GM12875 (cell line): Measurements from ENCODE around the gene EFCAB12.
"Not testable (repeated sequence)": the region's sequence is repeated elsewhere in the genome, so short reads cannot be mapped to it uniquely, and the experiment has no call there.

Source experiments
- H3K4me3 ChIP-seq: one replicate; pipeline ENCODE4 v1.5.1; 2011; ENCODE audit warnings: low read depth, low read length, control low read depth
- TF ChIP-seq, protein P1 (sequence below): IDR thresholded peaks from 2 replicates; pipeline ENCODE4 v1.5.1; 2011; ENCODE audit warnings: low read depth, mild to moderate bottlenecking, control low read depth, inconsistent platforms, low read length, moderate library complexity, borderline replicate concordance; ENCODE audit not compliant: insufficient read depth

Gene EFCAB12

DNA sequence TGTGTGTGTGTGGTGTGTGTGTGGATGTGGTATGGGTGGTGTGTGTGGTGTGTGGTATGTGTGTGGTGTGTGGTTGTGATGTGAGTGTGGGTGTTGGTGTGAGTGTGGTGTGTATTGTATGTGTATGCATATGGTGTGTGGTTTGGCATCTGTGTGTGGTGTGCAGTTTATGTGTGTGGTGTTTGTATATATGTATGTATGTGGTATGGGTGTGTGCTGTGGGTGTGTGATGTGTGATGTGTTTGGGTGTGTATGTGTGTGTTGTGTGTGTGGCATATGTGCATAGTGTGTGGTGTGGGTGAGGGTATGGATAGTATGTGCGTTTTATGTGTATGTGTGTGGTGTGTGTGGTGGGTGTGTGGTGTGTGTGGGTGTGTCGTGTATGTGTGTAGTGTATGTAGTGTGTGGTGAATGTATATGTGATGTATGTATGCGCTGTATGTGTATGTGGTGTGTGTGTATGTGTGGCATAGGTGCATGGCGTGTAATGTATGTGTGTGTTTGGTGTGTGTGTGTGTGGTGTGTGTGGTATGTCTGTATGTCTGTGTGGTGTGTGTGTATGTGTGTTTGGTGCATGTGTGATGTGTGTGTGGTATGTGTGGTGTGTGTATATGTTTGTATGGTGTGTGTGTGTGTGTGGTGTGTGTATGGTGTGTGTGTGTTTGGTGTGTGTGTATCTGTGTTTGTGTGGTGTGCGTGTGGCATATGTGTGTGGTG lies 58.0 kb downstream of the EFCAB12 start:
- TF ChIP-seq, protein P1, sequence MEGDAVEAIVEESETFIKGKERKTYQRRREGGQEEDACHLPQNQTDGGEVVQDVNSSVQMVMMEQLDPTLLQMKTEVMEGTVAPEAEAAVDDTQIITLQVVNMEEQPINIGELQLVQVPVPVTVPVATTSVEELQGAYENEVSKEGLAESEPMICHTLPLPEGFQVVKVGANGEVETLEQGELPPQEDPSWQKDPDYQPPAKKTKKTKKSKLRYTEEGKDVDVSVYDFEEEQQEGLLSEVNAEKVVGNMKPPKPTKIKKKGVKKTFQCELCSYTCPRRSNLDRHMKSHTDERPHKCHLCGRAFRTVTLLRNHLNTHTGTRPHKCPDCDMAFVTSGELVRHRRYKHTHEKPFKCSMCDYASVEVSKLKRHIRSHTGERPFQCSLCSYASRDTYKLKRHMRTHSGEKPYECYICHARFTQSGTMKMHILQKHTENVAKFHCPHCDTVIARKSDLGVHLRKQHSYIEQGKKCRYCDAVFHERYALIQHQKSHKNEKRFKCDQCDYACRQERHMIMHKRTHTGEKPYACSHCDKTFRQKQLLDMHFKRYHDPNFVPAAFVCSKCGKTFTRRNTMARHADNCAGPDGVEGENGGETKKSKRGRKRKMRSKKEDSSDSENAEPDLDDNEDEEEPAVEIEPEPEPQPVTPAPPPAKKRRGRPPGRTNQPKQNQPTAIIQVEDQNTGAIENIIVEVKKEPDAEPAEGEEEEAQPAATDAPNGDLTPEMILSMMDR: no peak
- no peak overlapping the region for H3K4me3 ChIP-seq

DNA sequence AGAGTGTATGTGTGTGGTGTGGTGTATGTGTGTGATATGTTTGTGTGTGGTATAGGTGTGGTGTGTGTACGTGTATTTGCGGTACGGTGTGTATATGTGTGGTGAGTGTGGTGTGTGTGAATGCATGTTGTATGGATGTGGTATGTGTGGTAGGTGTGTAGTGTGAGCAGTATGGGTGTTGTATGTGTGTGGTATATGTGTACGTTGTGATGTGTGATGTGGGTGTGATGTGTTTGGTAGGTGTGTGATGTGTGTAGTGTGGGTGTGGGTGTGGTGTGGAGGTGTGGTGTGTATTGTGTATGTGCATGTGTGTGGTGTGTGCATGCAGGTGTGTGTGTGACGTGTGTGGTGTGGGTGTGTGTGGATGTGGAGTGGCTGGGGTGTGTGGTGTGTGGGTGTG lies 58.7 kb downstream of the EFCAB12 start:
- no peak overlapping the region for H3K4me3 ChIP-seq
- TF ChIP-seq, protein P1: no peak

DNA sequence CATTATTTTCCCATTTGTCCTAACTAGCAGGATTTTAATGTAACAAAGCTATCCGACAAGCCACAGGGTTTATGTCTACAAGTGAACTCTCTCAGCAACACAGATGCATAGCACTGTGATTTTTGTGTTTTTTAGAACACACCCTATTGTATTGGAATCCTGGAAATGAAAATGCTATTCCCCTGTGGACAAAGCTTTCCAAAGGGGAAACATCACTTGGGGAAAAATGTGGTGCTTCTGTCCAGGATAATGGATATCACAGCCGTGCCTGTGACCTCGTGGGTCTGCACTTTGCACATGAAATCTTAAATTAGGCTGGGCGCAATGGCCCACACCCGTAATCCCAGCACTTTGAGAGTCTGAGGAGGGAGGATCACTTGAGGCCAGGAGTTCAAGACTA lies 60.6 kb downstream of the EFCAB12 start:
- TF ChIP-seq, protein P1: no peak
- H3K4me3 ChIP-seq: no peak overlapping the region

DNA sequence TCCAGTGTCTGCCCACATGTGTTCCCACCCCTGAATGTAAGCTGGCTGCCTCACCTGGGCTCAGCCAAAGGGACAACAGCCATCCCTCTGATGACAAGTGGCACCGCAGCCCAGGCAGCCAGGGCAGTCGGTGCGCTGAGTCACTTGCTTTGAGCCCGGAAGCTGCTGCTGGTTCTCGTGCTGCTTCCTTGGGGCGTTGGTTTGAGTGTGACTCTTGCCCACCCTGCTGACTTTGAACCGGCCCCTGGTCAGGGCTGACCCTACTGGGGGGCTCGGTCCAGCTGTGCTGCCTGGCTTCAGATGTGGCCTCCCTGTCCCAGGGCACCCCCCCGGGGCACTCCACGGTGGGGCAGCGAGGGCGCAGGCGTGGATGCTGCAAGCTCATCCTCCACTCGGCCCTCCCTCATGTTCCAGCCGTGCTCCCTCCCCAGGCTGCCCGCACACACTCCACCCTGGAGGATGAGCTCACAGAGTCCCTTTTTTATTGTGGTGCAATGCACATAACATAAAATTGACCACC lies 62.1 kb downstream of the EFCAB12 start:
- TF ChIP-seq, protein P1: no peak
- H3K4me3 ChIP-seq: no peak overlapping the region

DNA sequence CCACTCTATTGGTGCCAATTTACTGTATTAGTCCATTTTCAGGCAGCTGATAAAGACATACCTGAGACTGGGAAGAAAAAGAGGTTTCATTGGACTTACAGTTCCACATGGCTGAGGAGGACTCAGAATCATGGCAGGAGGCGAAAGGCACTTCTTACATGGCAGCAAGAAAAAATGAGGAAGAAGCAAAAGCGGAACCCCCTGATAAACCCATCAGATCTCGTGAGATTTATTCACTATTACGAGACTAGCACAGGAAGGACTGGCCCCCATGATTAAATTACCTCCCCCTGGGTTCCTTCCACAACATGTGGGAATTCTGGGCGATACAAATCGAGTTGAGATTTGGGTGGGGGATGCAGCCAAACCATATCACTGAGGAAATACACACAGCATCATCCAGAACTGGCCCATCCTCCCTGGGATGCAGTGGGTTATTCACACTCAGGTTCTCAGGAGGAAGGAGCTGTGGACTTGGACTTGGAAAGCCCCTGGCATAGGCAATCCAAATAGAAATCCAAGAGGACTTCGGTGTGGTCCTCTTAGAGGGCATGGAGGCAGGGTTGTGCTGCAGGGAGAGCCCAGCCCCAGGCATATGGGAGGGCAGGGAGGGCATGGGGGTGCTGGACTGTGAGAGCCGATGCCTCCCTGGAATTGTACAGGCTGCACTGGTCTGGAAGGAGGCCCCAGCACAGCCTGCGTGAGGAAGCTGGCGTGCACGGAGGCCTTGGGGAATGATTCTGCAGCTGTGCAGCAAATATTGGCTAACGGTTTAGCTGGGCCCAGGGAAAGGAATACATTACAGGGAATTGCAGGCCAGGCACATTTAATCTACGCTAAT lies 62.9 kb downstream of the EFCAB12 start:
- TF ChIP-seq, protein P1: no peak
- no peak overlapping the region for H3K4me3 ChIP-seq

DNA sequence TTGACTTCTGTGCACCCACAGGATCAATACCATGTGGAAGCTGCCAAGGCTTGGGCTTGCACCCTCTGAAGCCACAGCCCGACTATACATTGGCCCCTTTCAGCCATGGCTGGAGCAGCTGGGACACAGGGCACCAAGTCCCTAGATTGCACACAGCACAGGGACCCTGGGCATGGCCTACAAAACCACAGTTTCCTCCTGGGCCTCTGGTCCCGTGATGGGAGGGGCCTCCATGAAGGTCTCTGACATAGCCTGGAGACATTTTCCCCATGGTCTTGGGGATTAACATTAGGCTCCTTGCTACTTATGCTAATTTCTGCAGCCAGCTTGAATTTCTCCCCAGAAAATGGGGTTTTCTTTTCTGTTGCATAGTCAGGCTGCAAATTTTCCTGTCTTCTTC lies 63.6 kb downstream of the EFCAB12 start:
- not testable (repeated sequence) for H3K4me3 ChIP-seq

DNA sequence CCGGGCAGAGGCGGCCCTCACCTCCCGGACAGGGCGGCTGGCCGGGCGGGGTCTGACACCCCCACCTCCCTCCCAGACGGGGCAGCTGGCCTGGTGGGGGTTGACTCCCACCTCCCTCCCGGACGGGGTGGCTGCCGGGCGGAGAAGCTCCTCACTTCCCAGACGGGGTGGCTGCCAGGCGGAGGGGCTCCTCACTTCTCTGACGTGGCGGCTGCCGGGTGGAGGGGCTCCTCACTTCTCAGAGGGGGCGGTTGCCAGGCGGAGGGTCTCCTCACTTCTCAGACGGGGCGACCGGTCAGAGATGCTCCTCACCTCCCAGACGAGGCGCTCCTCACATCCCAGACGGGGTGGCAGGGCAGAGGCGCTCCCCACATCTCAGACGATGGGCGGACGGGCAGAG lies 65.1 kb downstream of the EFCAB12 start:
- not testable (repeated sequence) for H3K4me3 ChIP-seq
